HG02678 (cell line): ENCODE results near the gene MINAR1.

Source experiments
- ATAC-seq: cut with Tn5 transposase; IDR thresholded peaks from one replicate; pipeline ENCODE4 v1.9.1; 2021; ENCODE audit warnings: mild to moderate bottlenecking, moderate library complexity; ENCODE audit not compliant: unreplicated experiment

MINAR1 gene

DNA sequence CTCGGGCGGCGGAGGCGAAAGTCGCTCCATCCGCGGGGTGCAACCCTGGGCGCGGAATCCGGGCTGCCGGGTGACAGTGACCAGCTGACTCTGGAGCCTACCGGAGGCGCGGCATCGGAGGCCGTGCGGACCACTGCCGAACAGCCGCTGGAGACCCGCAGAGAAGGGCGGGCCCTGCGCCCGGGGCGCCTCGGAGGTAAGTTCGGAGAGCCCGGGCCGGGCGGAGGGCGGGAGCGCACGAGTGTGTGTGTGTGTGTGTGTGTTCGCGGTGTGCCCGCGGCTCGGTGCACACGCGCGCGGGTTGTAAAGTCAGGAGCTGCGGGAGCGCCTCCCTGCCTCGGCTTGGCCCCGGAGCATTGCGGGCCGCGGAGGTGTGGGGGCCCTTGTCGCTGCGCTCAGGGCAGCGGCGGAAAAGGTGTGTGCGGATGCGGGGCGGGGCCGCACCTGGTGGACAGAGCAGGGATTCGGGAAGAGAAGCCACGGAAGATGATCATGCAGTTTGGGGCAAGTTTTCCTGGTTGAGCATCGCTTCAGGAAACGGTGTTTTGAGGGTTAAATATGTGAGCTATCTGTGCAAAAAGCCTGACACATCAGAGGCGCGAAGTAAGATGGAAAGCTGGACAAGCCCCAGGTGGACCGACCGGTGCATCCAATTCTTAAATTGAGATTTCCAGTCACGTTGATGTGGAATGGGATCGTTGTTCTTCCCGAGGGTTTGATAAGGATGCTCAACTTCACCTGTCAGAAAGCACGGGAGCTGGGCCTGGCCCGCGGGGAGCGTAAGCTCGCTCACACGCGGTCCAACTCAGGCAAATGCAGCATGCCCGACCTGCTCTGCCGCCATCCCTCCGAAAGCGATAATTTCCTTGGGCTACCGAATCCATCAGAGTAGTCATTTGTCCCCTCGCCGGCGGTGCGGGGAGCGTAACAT is 474 bp downstream of the MINAR1 start:
- ATAC-seq = no peak

DNA sequence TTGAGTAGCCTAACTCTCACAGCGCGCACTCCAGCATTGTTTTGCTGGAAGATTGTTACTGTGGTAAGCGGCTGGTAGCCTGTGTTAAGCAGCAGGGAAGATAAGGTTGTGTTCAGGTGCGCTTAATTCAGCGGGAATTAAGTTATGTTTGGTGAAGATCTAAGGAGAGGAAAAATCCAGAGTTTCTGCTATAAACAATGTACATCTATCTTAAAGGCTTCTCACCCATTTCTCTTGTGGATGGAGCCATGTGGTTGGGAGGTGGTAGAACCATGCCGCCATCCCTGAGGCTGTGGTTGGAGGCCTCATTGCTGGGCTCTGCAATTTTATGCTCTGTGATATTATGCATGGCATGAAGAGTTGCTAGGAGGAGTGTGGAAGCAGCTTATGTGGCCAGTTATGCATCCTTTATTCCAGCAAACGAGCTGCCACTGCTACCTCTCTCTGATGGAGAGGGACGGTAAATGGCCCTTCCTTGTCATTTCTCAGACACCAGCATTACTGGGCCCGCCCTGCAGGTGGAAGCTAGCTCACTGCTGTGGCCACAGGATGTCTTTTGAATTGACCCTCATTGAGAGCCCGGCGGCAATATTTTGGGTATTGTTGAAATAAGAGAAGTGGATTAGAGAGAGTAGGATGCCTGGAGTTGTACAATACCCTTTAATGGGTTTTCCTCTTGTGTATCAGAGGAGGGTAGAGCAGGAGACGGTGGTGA is 1.3 kb downstream of the MINAR1 start:
- no peak for ATAC-seq

DNA sequence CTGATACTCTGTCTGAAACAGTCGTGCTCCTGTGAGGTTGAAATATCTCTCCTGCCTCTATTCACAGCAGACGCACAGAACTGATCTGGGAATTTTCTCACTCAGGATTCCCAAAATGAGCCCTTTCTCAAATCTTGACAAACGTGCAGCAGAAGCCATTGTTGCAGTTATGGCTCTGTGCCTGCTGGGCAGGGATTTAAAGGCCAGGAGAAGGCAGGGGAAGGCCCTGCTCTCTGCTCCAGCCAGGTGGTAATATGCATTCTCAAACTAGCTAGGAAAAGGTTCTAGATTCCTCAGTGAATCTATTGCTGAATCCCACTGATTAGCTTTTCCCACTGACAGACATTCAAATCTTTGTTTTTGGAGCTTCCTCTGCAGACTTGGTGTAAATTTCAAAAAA is 2.2 kb downstream of the MINAR1 start:
- ATAC-seq = no peak

DNA sequence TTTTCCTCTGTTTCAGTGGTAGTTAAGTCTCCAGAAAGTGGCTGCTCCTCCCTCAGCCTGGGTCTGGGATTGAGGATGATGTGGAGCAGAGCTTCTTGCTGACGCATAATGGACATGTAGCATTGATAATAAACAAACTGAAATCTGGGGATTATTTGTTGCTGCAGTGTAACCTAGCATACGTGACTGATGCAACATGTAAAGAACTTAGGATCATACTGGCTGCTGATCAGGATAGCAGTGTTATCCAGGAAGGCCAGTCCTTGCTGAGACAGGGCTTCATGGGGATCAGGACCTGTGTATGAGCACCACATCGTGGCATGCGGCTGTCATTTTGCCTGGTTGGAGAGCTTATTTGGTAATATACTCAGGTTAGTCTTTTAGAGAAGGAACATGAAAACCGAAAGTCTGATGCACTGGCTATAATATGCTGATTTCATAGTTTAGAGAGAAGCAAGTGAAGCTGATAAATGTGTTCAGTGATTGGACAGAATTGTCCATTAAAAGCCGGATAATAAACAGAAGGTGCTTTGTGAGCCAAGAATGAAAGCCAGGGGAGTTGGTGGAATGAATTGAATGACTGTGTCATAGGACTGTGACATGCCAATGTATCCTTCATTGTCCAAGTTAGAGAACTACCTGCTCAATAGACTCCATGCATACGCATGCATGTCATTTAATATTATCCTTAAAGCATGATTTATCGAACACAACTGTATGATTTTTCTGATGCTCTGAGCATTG is 4.1 kb downstream of the MINAR1 start:
- ATAC-seq = no peak

DNA sequence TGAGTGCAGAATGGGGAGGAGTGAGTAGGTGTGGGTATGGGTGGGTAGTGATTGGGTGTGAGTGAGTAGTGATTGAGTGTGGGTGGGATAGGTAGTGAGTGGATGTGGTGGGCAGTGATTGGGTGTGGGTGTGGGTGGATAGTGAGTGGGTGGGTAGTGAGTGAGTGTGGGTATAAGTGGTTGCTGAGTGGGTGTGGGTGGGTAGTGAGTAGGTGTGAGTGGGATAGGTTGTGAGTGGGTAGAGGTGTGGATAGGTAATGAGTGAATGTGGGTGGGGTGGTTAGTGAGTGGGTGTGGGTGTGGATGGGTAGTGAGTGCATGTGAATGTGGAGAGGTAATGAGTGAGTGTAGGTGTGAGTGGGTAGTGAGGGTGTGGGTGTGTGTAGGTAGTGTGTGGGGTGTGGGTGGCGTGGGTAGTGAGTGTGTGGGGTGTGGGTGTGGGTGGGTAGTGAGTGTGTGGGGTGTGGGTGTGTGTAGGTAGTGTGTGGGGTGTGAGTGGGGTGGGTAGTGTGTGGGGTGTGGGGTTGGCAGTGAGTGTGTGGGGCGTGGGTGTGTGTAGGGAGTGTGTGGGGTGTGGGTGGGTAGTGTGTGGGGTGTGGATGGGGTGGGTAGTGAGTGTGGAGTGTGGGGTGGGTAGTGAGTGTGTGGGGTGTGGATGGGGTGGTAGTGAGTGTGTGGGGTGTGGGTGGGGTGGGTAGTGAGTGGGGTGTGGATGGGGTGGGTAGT is 5.3 kb downstream of the MINAR1 start:
- ATAC-seq = no peak

DNA sequence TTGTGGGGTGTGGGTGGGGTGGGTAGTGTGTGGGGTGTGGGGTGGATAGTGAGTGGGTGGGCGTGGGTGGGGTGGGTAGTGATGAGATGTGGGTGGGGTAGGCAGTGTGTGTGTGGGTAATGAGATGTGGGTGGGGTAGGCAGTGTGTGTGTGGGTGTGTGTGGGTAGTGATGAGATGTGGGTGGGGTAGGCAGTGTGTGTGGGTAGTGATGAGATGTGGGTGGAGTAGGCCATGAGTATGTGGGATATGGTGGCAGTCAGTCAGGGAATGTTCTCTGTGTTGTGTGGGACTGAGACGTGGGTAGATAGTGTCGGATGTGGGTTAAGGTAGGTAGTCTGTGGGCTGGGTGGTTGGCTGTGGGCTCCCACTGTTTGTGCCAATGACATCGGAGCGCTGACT is 7.1 kb downstream of the MINAR1 start:
- no peak for ATAC-seq

DNA sequence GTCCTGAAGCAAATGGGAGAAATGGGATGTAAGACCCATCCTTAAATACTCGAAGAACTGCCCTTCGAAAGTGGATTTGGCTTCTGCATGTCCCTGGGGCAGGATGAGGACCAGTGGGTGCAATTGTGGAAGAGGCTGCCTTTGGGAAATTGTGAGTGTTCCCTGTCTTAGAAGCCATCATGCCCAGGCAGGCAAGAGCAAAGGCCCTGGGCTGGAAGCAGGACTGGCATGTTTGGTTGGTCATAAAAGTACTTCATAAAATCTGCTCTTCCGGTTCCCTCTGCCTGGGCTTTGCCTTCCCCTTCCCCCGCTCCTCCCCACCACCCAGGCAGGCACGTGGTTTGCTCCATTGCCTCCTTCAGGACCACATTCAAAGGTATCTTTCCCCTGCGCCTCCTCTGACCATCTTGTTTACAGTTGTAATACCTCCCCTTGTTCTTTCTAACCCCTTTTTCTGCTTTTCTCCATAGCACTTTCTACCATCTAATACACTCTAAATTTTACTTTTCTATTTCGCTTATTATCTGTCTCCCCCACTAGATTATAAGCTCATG is 8.3 kb downstream of the MINAR1 start:
- no peak for ATAC-seq

DNA sequence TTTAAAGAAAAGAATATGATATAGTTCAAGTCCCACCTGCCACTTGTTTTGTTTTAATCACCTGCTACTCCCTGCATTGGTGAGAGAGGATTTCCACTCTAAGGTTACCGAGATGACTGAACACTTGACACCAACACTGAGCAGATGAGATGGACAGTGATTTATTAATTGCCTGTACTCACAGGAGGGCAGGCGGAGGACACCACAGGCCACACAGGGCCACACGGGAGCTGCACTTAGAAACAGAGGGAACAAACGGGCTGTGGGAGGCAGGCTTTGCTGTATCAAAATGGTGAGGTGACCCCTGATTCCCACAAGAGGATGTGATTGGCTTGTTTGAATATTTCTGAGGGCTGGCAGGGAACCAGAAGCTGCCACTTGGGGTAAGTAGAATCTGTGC is 10.8 kb downstream of the MINAR1 start:
- ATAC-seq = no peak

DNA sequence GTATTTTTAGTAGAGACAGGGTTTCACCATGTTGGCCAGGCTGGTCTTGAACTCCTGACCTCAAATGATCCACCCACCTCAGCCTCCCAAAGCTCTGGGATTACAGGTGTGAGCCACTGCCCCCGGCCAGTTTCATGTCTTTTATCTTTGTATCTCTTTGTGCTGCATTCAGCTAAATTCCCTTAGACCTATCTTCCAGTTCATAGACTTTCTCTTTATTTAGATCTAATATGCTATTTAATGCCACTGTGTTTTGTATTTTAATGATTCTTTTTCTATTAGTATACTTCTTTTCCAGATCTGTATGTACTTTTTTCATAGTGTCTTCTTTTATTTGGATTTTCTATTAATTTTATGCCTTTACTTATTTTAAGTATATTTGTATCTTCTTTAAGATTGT is 14.9 kb downstream of the MINAR1 start:
- no peak for ATAC-seq

DNA sequence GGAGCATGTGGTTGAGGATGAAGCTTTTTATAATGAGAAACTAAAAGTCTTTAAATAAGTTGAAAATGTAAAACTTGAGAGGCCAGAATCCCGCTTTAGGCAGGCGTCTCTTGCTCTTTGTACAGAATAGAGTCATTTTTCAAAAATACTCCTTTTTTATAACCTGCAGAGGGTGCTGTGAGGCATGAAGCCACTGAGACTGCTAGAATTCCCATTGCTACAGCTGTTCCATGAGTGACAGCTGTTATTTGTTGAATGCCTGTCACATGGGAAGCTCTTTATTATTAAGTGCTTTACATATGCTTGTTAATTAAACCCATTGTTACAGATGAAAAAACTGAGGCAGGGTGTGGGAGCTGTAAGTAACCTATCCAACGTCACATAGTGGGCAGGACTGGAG is 18.5 kb downstream of the MINAR1 start:
- ATAC-seq = no peak

DNA sequence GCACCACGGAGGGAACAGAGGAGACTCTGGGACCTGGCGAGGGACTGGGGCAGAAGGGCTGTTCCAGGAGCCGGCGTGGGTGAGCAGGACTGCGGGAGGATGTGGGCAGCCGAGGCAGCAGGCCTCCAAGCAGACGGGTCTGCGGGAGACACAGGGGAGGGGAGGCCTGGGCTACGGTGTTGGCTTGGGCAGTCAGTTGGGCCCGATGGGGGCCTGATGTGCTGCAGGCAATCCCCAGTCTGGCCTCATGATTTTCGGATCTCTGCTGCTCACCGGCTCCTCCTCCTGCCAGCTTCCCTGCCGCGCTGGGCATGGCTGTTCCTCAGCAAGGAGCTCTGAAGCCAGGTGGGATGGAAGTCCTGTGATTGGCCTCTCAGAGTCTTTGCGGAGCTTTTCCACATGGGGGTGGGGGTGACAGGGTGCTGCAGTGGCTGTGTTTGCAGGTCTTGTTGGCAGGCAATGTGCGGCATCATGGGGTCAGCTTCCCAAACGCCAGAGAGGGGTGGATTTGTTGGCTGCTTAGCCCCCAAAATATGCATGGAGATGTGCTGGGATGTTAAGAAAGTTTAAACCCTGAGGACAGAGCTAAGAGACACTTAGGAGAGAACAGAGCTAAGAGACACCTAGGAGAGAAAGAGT is 19.3 kb downstream of the MINAR1 start:
- ATAC-seq = no peak

DNA sequence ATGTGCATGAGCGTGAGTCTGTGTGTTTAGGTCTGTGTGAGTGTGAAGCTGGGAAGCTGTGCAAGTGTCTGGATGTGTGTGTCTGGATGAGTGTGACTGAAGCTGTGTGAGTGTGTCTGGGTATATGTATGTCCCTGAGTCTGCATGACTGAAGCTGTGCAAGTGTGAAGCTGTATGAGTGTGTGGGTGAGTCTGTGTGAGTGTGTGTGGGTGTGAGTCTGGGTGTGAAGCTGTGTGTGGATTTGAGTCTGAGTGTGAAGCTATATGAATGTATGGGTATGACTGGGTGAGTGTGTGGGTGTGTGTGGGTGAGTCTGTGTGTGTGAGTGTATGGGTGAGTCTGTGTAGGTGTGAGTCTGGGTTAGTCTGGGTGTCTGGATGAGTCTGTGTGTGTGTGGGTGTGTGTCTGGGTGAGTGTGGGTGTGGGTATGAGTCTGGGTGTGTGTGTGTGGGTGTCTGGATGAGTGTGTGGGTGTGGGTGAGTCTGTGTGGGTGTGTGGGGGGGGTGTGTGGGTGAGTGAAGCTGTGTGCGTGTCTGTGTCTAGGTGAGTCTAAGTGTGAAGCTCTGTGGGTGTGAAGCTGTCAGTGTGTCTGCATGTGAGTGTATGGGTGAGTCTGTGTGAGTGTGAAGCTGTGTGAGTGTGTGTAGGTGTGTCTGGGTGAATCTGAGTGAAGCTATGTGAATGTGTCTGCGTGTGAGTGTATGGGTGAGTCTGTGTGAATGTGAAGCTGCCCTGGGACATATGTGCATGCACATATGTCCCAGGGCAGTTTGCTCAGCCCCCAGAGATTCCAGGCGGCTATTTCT is 20.3 kb downstream of the MINAR1 start:
- no peak for ATAC-seq

DNA sequence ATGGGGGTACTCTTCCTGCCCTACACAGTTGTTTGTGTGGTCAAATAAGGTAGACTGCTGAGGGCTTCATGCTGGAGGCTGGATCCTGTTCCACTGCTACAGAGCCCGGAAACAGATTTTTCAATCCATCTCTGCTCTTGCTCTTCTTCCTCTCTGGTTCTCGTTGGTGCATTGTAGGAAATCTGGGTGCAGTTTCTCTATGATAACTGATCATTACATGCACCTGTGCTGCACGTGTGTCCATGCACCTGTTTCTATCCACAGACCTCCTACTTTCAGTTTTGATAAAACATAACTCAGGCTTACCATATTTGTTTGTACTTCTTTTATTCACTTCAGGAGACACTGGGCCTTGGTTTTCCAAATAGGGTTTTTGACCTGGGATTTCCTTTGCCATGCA is 21.3 kb downstream of the MINAR1 start:
- no peak for ATAC-seq

DNA sequence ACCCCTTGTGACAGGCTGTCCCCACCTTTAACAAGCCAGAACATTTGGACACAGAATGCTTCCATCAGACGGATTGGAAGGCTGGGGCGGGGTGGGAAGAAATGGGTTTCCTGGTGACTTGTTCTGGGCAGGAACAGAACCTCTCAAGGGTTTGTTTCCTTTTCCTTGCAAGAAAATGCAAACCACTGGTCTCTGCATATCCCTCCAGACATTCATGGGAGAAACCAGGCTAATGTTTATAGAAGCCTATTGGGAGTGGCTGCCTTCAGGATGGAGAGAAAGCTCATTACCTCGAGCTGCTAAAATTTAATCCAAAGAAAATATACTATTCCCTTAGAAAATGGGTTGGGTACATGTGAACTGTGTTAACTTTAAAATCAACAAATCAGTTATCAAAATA is 21.9 kb downstream of the MINAR1 start:
- no peak for ATAC-seq

DNA sequence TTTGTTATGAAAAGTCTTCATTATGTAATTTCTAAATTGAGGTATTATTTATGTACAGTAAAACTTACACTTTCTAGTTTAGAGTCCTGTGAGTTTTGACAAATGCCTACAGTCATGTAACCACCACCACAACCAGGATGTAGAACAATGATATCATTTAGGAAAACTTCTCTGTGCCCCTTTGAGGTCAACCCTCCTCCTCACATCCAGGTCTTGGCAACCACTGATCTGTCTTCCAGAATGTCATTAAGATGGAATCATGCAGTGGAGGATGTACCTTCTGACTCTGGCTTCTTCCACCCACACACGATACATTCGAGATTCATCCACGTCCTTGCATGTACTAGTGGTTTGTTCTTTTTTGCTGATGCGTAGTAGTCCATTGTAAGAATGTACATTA is 23.2 kb downstream of the MINAR1 start:
- no peak for ATAC-seq

DNA sequence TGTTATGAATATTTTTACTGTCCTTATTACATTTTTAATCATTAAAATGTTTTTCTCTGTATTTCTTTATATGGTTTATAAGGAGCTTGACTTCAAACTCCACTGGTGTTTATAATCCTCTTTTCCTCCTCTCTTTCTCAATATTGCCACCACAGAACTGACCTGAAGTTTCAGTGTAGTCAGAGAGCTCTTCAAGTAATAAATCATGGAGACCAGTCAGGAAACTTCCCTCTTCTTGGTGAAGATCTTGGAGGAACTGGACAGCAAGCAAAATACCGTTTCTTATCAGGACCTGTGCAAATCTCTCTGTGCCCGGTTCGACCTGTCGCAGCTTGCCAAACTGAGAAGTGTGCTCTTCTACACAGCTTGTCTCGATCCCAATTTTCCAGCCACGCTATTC is 23.8 kb downstream of the MINAR1 start:
- no peak for ATAC-seq

DNA sequence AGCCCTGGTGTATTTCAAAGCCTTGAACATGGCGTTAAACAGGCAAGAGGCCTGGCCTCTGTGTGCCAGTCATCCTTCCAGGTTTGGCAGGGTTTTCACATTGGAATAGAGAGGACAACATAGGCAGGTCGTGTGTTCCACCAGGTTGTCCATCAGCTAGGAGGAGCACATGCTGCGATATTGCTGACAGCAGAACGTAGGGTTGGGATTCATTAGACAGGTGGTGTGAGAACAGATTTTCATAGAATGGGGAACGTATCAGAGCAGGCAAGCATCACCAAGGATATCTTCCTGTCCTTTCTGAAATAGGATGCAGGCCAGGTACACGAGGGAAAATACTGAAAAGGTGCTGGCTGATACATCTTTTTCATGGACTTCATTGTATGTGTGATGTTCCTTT is 26.4 kb downstream of the MINAR1 start:
- no peak for ATAC-seq

DNA sequence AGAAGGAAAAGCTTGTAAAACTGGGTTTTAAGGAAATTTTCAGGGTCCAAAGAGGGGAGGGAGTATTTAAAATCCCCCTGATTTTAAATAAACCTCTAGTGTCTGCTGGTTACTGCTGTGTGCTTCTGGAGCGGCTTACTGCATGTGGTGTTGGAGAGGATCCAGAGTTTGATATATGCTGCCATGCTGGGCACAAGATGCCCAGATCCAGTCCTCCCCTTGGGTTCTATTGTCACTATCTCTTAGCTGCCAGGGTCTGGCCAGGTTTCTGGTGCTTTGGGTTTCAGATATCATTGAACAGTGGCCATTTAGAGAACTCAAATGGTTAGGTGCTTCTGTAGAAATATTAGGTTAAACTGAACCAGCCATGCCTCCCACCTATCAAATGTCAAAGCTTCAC is 27.5 kb downstream of the MINAR1 start:
- ATAC-seq = no peak

DNA sequence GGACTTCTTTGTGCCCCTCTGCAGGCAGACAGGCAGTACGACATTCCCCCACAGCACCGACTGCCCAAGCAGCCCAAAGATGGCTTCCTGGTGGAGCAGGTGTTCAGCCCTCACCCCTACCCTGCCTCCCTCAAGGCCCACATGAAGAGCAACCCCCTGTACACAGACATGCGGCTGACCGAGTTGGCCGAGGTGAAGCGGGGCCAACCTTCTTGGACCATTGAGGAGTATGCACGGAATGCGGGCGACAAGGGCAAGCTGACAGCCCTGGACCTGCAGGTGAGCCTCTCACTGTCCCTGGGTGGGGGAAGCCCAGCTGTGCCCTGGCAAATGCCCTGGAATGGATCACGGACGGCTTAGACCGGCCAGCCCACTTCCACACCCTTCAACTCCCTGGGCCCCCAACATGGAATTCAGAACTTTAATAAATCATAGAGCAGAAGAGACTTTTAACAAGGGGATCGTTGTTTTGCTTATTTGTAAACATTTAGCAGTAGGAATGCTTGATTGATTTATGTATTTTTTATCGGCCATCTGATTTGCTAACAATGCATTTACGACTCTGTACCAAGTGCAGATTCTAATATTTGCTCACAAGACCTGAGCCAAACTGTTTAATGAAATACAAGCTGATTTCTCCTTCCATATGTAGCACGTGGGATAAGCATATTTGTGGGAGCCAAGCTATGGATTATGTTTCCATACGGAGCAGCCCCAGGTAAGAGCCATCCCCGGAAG is 31.1 kb downstream of the MINAR1 start:
- no peak for ATAC-seq
